Colonic mucosa (tissue), 4 donors: ENCODE results near the gene CCDC107. TPM values are rescaled to one million over a fixed set of nuclear protein-coding genes. Genes with fewer than 3 reads are reported as not detected.

Experiments
- DNase-seq: peaks from one replicate; pipeline ENCODE4 v3.0.0-alpha.2; 2020
- H3K27ac ChIP-seq: fragments of 200-600 bp; one replicate; pipeline ENCODE4 v1.8.0; 2021
- H3K27me3 ChIP-seq: fragments of 200-600 bp; one replicate; pipeline ENCODE4 v1.8.0; 2021
- H3K36me3 ChIP-seq: fragments of 200-600 bp; one replicate; pipeline ENCODE4 v1.8.0; 2021
- H3K4me1 ChIP-seq: fragments of 200-600 bp; one replicate; pipeline ENCODE4 v1.8.0; 2021; ENCODE audit warnings: mild to moderate bottlenecking
- H3K4me3 ChIP-seq: fragments of 200-600 bp; one replicate; pipeline ENCODE4 v1.8.0; 2021
- H3K9ac ChIP-seq, 2 donors: one replicate each; pipeline ENCODE4 v1.7.0; 2013; ENCODE audit warnings: control low read depth in 2 of 2, low read depth in 2 of 2, low read length in 2 of 2
- H3K9me3 ChIP-seq: fragments of 200-600 bp; one replicate; pipeline ENCODE4 v1.8.0; 2021
- CTCF ChIP-seq: fragments of 200-600 bp; IDR thresholded peaks from one replicate; pipeline ENCODE4 v1.8.0; 2022; ENCODE audit warnings: antibody characterized with exemption, mild to moderate bottlenecking
- intact Hi-C: fragments of 100-400 bp; cut with DNase I; formaldehyde crosslinking; loops from one replicate; pipeline ENCODE4 v1.14.1; 2022
- total RNA-seq, 2 donors: library from RNA; stranded (reverse); fragmentation: NEBNext Ultra II Directional in 1 of 2; extraction: Animal tissue kit (Norgen Biotek cat#: 25700) in 1 of 2; gene quantifications; one replicate each; pipeline ENCODE4 v1.2.1, GENCODE V29; 2021
- donor health status: healthy.
- donor health status: DM: no; HTN: no; CAD: no.
- donor health status: DM: no; HTN: no; CAD: no.

The CCDC107 gene
- total RNA-seq, 2 donors from 2014 or later: 19.4 to 38.3 TPM

GRCh38 chr9:35612843-35613242 lies 45.2 kb upstream of the CCDC107 start:
- DNase-seq: no peak
- TF ChIP-seq CTCF: no peak
- Histone ChIP-seq H3K27ac (no peak overlapping the region), H3K9ac (no peak overlapping the region), H3K36me3 (no peaks in the 10 kb centered on the region), H3K9me3 (no peaks in the 10 kb centered on the region), H3K4me1 (no peaks in the 10 kb centered on the region), H3K27me3 (no peaks in the 10 kb centered on the region), H3K4me3 (no peak overlapping the region)
- intact Hi-C loops: no loop called here

GRCh38 chr9:35615981-35616680 lies 42.0 kb upstream of the CCDC107 start:
- no peak overlapping the region for H3K9ac ChIP-seq
- peak overlapping the region; percentile 17 for H3K4me3 ChIP-seq
- intact Hi-C loops: no loop called here
- DNase-seq: no peak
- no peaks in the 10 kb centered on the region for H3K9me3 ChIP-seq
- no peaks in the 10 kb centered on the region for H3K27me3 ChIP-seq
- TF ChIP-seq CTCF: no peak
- H3K36me3 ChIP-seq: no peaks in the 10 kb centered on the region
- H3K27ac ChIP-seq: no peak overlapping the region
- no peaks in the 10 kb centered on the region for H3K4me1 ChIP-seq

- Histone ChIP-seq H3K36me3 (no peaks in the 10 kb centered on the region), H3K4me1 (no peaks in the 10 kb centered on the region), H3K27me3 (no peaks in the 10 kb centered on the region), H3K27ac (no peak overlapping the region), H3K4me3 (peak overlapping the region; percentile 17), H3K9me3 (no peaks in the 10 kb centered on the region), H3K9ac (peak overlapping the region; percentile 16 to 72)
- DNase-seq: peak; percentile 70
- TF ChIP-seq CTCF: no peak
- intact Hi-C loops: no loop called here
These were observed 41.2 kb upstream of the CCDC107 start for GRCh38 chr9:35616681-35617459.

GRCh38 chr9:35617548-35617947 lies 40.5 kb upstream of the CCDC107 start:
- no peak for TF ChIP-seq CTCF
- H3K9ac ChIP-seq: peak overlapping the region; percentile 16 to 72
- no peaks in the 10 kb centered on the region for H3K36me3 ChIP-seq
- no peak overlapping the region for H3K27ac ChIP-seq
- DNase-seq: no peak
- no peaks in the 10 kb centered on the region for H3K9me3 ChIP-seq
- H3K4me1 ChIP-seq: no peaks in the 10 kb centered on the region
- no peaks in the 10 kb centered on the region for H3K27me3 ChIP-seq
- peak overlapping the region; percentile 17 for H3K4me3 ChIP-seq
- intact Hi-C loops: no loop called here

- no peak for DNase-seq
- Histone ChIP-seq H3K4me3 (peak within 1 kb of the TSS; percentile 17), H3K9me3 (no peaks in the 10 kb centered on the region), H3K27me3 (no peaks in the 10 kb centered on the region), H3K27ac (no peak within 1 kb of the TSS), H3K36me3 (no peaks in the 10 kb centered on the region), H3K9ac (peak within 1 kb of the TSS; percentile 16 to 72), H3K4me1 (no peaks in the 10 kb centered on the region)
- TF ChIP-seq CTCF: no peak
- intact Hi-C loops: no loop called here
These were observed 39.8 kb upstream of the CCDC107 start, which contains the start of gene CD72 for GRCh38 chr9:35618325-35618727. CD72 (minus strand) TSS chr9:35618413; CDS start chr9:35618303, 110 bp downstream.
